Measurements from ENCODE around the gene GZMA. TPM values are rescaled to one million over a fixed set of nuclear protein-coding genes. Genes with fewer than 3 reads are reported as not detected.

GZMA gene
- total and polyA plus RNA-seq, 2 donors (not counting 1 experiment from before 2014, with no cell fraction given), result 1.0 TPM; not detected in 1

GRCh38 chr5:55062039-55062779 is 40.2 kb upstream of the GZMA start:
- ChIA-PET CTCF (no interaction called here), POLR2A (no interaction called here)
- Histone ChIP-seq H3K4me2 (replicated peaks; ENCODE audit: low read depth, low read length, poor library complexity, severe bottlenecking) (no peak overlapping the region), H3K4me1 (ENCODE audit: control insufficient read depth in 2 of 2, insufficient read depth in 2 of 2, low read length in 2 of 2) (no peaks in the 10 kb centered on the region), H3K27me3 (replicated peaks in 1 of 4; ENCODE audit: control extremely low read depth in 1 of 4, control insufficient read depth in 3 of 4, insufficient read depth in 4 of 4, low read length in 3 of 4) (no peaks in the 10 kb centered on the region), H4K20me1 (ENCODE audit: control insufficient read depth, insufficient read depth, low read length, poor library complexity, severe bottlenecking) (no peaks in the 10 kb centered on the region), H3K9ac (ENCODE audit: low read length) (no peak overlapping the region), H3K27ac (ENCODE audit: low read length in 2 of 2) (no peak overlapping the region), H3K79me2 (ENCODE audit: control insufficient read depth, insufficient read depth, low read length) (no peaks in the 10 kb centered on the region), H3K9me3 (ENCODE audit: control extremely low read depth in 1 of 3, control insufficient read depth in 2 of 3, insufficient read depth in 1 of 3, low read length in 2 of 3) (no peaks in the 10 kb centered on the region), H3K36me3 (replicated peaks in 1 of 2; ENCODE audit: control extremely low read depth in 1 of 2, control insufficient read depth in 1 of 2, extremely low read depth in 1 of 2, insufficient read depth in 2 of 2, low read length in 1 of 2) (no peaks in the 10 kb centered on the region), H2AFZ (ENCODE audit: insufficient read depth, low read depth, low read length, poor library complexity, severe bottlenecking) (no peak overlapping the region), H3K4me3 (ENCODE audit: control extremely low read depth in 1 of 5, extremely low read depth in 1 of 5, insufficient read depth in 1 of 5, low read depth in 2 of 5, low read length in 4 of 5) (no peak overlapping the region)
- TF ChIP-seq EZH2 (IDR thresholded peaks at IDR 0.05; ENCODE audit: borderline replicate concordance, insufficient read depth, low read depth, low read length, poor library complexity, severe bottlenecking) (no peak), CTCF (IDR thresholded peaks at IDR 0.05) (no peak)
- intact Hi-C loops (cut with micrococcal nuclease), result no loop called here
- DNase-seq (no peak), ATAC-seq (ENCODE audit: low read depth) (no peak)
- peaks cover 13% of the 10 kb centered on the region for H3K27me3 Mint-ChIP-seq
- H3K4me1 Mint-ChIP-seq, result no peaks in the 10 kb centered on the region
- H3K9me3 Mint-ChIP-seq (ENCODE audit: insufficient read depth), result peaks cover 5% of the 10 kb centered on the region
- H3K4me3 Mint-ChIP-seq, result no peak overlapping the region
- H3K27ac Mint-ChIP-seq, result no peak overlapping the region
- 73% methylated on average over 6 of the region's 9 CpGs for WGBS (ENCODE audit: insufficient coverage)

- DNase-seq, result no peak
- no peak overlapping the region for H3K27ac Mint-ChIP-seq
- intact Hi-C loops (cut with micrococcal nuclease), result no loop called here
- Histone ChIP-seq H3K4me1 (ENCODE audit: control insufficient read depth in 2 of 2, insufficient read depth in 2 of 2, low read length in 2 of 2) (no peaks in the 10 kb centered on the region), H3K4me3 (ENCODE audit: control extremely low read depth in 1 of 5, extremely low read depth in 1 of 5, insufficient read depth in 1 of 5, low read depth in 2 of 5, low read length in 4 of 5) (no peak overlapping the region), H2AFZ (ENCODE audit: insufficient read depth, low read depth, low read length, poor library complexity, severe bottlenecking) (no peak overlapping the region), H3K9me3 (ENCODE audit: control extremely low read depth in 1 of 3, control insufficient read depth in 2 of 3, insufficient read depth in 1 of 3, low read length in 2 of 3) (no peaks in the 10 kb centered on the region), H3K9ac (ENCODE audit: low read length) (no peak overlapping the region), H3K4me2 (replicated peaks; ENCODE audit: low read depth, low read length, poor library complexity, severe bottlenecking) (no peak overlapping the region), H3K36me3 (replicated peaks in 1 of 2; ENCODE audit: control extremely low read depth in 1 of 2, control insufficient read depth in 1 of 2, extremely low read depth in 1 of 2, insufficient read depth in 2 of 2, low read length in 1 of 2) (no peaks in the 10 kb centered on the region), H3K27ac (ENCODE audit: low read length in 2 of 2) (no peak overlapping the region), H3K27me3 (replicated peaks in 1 of 4; ENCODE audit: control extremely low read depth in 1 of 4, control insufficient read depth in 3 of 4, insufficient read depth in 4 of 4, low read length in 3 of 4) (no peaks in the 10 kb centered on the region), H3K79me2 (ENCODE audit: control insufficient read depth, insufficient read depth, low read length) (no peaks in the 10 kb centered on the region), H4K20me1 (ENCODE audit: control insufficient read depth, insufficient read depth, low read length, poor library complexity, severe bottlenecking) (no peaks in the 10 kb centered on the region)
- WGBS (ENCODE audit: insufficient coverage), result 13% methylated on average over 2 of the region's 5 CpGs
- TF ChIP-seq EZH2 (IDR thresholded peaks at IDR 0.05; ENCODE audit: borderline replicate concordance, insufficient read depth, low read depth, low read length, poor library complexity, severe bottlenecking) (no peak), CTCF (IDR thresholded peaks at IDR 0.05) (no peak)
- ATAC-seq (ENCODE audit: low read depth), result no peak
- peaks cover 16% of the 10 kb centered on the region for H3K27me3 Mint-ChIP-seq
- ChIA-PET CTCF (no interaction called here), POLR2A (no interaction called here)
- no peaks in the 10 kb centered on the region for H3K4me1 Mint-ChIP-seq
- H3K9me3 Mint-ChIP-seq (ENCODE audit: insufficient read depth), result peaks cover 5% of the 10 kb centered on the region
- H3K4me3 Mint-ChIP-seq, result no peak overlapping the region
These were observed 39.1 kb upstream of the GZMA start for GRCh38 chr5:55063220-55063863.
